Measurements from ENCODE around the gene SLC37A2. TPM values are rescaled to one million over a fixed set of nuclear protein-coding genes. Genes with fewer than 3 reads are reported as not detected.

SLC37A2 gene
- total RNA-seq, 1 experiment from 2014 or later = 0.79 TPM

GRCh38 chr11:125112208-125112604, 49.1 kb downstream of the SLC37A2 start:
- no peaks in the 10 kb centered on the region for H3K27me3 ChIP-seq

DNA sequence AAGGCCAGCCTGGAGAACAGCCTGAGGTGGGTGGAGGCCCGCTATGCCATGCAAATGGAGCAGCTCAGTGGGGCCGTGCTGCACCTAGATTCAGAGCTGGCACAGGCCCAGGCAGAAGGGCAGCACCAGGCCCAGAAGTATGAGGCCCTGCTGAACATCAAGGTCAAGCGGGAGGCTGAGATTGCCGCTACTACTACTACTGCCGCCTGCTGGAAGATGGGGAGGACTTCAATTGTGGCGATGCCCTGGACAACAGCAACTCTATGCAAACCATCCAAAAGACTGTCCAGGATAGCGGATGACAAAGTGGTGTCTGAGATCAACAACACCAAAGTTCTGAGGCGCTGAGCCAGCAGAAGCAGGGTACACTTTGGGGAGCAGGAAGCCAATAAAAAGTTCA, 51.4 kb downstream of the SLC37A2 start:
- Histone ChIP-seq H3K9me3 (no peaks in the 10 kb centered on the region), H3K27me3 (no peaks in the 10 kb centered on the region), H3K36me3 (no peaks in the 10 kb centered on the region), H3K4me3 (no peak overlapping the region)
- DNase-seq = peak; percentile 10

More at GRCh38 chr11:125112208-125112604, 49.1 kb downstream of the SLC37A2 start:
- H3K36me3 ChIP-seq = no peaks in the 10 kb centered on the region
- DNase-seq = no peak
- H3K4me3 ChIP-seq = peak overlapping the region; percentile 97
- H3K9me3 ChIP-seq = no peaks in the 10 kb centered on the region

- Histone ChIP-seq H3K27me3 (no peaks in the 10 kb centered on the region), H3K4me3 (no peak overlapping the region), H3K9me3 (no peaks in the 10 kb centered on the region), H3K36me3 (no peaks in the 10 kb centered on the region)
- no peak for DNase-seq
Measured at GRCh38 chr11:125117429-125117828, 54.3 kb downstream of the SLC37A2 start.

DNA sequence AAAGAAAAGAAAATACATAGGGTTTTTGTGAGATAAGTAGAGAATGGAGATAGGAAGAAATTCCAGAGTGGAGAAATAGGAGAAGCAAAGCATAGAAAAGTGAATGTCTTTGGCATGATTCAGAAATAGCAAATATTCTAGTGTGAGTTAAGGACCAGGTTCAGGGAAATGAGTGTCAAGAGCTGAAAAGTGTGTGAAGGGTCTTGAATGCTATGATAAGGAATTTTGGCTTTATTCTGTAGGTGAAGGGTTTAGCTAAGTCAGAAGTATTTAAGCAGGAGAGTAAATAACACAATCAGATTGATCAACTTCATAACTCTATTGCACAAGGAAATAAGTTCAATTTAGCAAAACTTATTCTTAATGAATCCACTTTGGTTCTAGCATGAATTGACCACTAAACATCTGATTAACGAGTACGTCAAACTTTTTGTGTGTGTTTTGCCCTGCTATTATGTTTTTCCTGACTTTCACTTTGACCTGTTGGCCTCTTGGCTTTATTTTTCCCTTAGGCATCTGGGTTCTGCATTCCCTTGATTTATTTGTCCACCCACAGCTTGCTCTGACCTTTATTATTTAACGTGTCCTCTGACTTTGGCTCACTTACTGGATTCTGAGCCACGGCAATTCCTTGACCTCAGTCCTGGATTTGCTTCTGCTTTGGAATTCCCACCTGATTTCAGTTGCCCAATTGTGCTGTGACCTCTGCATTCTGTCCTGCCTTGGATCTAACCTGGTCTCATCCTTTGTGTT, 60.3 kb downstream of the SLC37A2 start:
- Histone ChIP-seq H3K4me3 (no peak overlapping the region), H3K27me3 (no peaks in the 10 kb centered on the region), H3K9me3 (no peaks in the 10 kb centered on the region), H3K36me3 (no peaks in the 10 kb centered on the region)
- no peak for DNase-seq

- no peaks in the 10 kb centered on the region for H3K9me3 ChIP-seq
- no peaks in the 10 kb centered on the region for H3K27me3 ChIP-seq
- peak; percentile 46 for DNase-seq
- no peak overlapping the region for H3K4me3 ChIP-seq
- H3K36me3 ChIP-seq = no peaks in the 10 kb centered on the region
Measured at GRCh38 chr11:125123947-125124617, 61.0 kb downstream of the SLC37A2 start.

DNA sequence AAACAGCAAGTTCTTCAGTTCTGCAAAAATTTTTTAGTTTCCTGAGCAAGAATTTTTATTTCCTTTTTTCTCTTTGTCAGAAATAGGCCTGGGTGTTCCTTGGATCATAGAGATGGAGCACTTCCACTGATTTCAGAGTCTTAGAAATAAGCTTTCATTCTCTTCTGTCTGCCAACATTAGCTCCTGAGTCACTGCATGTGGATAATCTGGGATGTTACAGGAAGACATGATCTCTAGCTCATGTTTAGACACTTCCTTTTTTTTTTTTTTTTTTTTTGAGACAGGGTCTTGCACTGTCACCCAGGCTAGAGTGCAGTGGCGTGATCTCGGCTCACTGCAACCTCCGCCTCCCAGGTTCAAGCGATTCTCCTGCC, 61.5 kb downstream of the SLC37A2 start:
- no peak overlapping the region for H3K4me3 ChIP-seq
- H3K36me3 ChIP-seq = no peaks in the 10 kb centered on the region
- no peaks in the 10 kb centered on the region for H3K27me3 ChIP-seq
- H3K9me3 ChIP-seq = no peaks in the 10 kb centered on the region
- no peak for DNase-seq

GRCh38 chr11:125128450-125128849, 65.3 kb downstream of the SLC37A2 start:
- DNase-seq = peak; percentile 61
- no peaks in the 10 kb centered on the region for H3K36me3 ChIP-seq

GRCh38 chr11:125129316-125129993, 66.3 kb downstream of the SLC37A2 start:
- peak; percentile 12 for DNase-seq
- Histone ChIP-seq H3K9me3 (no peaks in the 10 kb centered on the region), H3K27me3 (no peaks in the 10 kb centered on the region), H3K36me3 (no peaks in the 10 kb centered on the region), H3K4me3 (no peak overlapping the region; the same call in none of the 2 replicates)

More at GRCh38 chr11:125128450-125128849, 65.3 kb downstream of the SLC37A2 start:
- H3K27me3 ChIP-seq = no peaks in the 10 kb centered on the region
- H3K9me3 ChIP-seq = no peaks in the 10 kb centered on the region
- H3K4me3 ChIP-seq = peak overlapping the region; percentile 5; the same call in 1 of the 2 replicates

- Histone ChIP-seq H3K27me3 (no peaks in the 10 kb centered on the region), H3K4me3 (no peak overlapping the region), H3K36me3 (no peaks in the 10 kb centered on the region), H3K9me3 (no peaks in the 10 kb centered on the region)
- no peak for DNase-seq
Measured at GRCh38 chr11:125132071-125132470, 69.0 kb downstream of the SLC37A2 start.

DNA sequence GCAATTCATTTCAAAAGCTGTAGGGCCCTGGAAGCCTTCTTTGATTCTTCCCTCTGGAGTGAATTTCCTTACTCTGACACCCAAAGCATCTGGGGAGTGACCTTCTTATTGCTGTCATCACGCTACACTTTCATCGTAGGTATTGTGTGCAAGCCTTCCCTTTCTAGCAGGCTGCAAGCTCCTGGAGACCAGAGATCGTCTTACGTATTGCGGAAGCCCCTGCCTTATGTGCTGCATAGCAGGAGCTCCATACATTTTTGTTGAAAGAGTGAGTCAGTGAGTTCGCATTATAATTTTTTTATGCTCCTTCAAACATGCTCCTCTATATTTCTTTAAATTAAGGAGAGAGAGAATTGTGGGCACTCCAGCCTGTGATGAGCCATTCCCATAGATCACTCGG, 69.5 kb downstream of the SLC37A2 start:
- H3K9me3 ChIP-seq = no peaks in the 10 kb centered on the region
- H3K27me3 ChIP-seq = no peaks in the 10 kb centered on the region
- no peak for DNase-seq
- no peak overlapping the region for H3K4me3 ChIP-seq
- no peaks in the 10 kb centered on the region for H3K36me3 ChIP-seq

DNA sequence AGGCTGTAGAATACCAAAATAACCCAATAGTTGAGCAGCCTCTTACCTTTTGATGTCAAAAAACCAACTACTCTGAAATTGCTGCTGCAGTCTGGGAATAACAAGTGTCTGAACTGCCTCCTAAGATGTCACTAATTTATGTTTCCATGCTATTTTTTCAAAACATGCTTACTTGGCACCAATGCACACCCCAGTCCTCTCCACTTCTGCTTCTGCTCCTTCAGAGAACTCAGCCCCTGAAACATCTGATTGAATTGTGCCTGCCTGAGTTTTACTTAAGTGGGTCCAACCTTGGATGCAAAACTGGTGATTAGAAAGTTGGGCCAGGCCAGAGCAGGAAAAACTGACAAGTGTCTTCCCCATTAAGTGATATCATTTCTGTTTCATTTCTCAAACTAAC, 72.9 kb downstream of the SLC37A2 start:
- H3K36me3 ChIP-seq = no peaks in the 10 kb centered on the region
- H3K27me3 ChIP-seq = no peaks in the 10 kb centered on the region
- DNase-seq = no peak
- H3K9me3 ChIP-seq = no peaks in the 10 kb centered on the region
- H3K4me3 ChIP-seq = no peak overlapping the region

GRCh38 chr11:125138966-125139365, 75.9 kb downstream of the SLC37A2 start:
- H3K9me3 ChIP-seq = no peaks in the 10 kb centered on the region
- H3K36me3 ChIP-seq = no peaks in the 10 kb centered on the region
- no peak overlapping the region for H3K4me3 ChIP-seq
- no peak for DNase-seq
- H3K27me3 ChIP-seq = no peaks in the 10 kb centered on the region

- DNase-seq = no peak
- Histone ChIP-seq H3K4me3 (no peak overlapping the region), H3K36me3 (no peaks in the 10 kb centered on the region), H3K27me3 (no peaks in the 10 kb centered on the region), H3K9me3 (no peaks in the 10 kb centered on the region)
Measured at GRCh38 chr11:125139778-125140177, 76.7 kb downstream of the SLC37A2 start.

Other genes with a start within 250 kb of the SLC37A2 start
- gene ROBO3, start 197.9 kb upstream of the SLC37A2 start, total RNA-seq (2014; rRNA removed; shearing (Covaris generic); ENCODE audit: low replicate concordance) = 19.3 and 21.5 TPM in 2 replicates
- 7.4 and 13.7 TPM in 2 replicates for gene ROBO4, start 165.4 kb upstream of the SLC37A2 start, total RNA-seq (2014; rRNA removed; shearing (Covaris generic); ENCODE audit: low replicate concordance)
- gene HEPN1, start 144.1 kb upstream of the SLC37A2 start, total RNA-seq (2014; rRNA removed; shearing (Covaris generic); ENCODE audit: low replicate concordance) = not detected in 2 replicates
- not detected in 2 replicates for gene HEPACAM, start 127.3 kb upstream of the SLC37A2 start, total RNA-seq (2014; rRNA removed; shearing (Covaris generic); ENCODE audit: low replicate concordance)
- 1.5 and 3.9 TPM in 2 replicates for gene CCDC15, start 109.1 kb upstream of the SLC37A2 start, total RNA-seq (2014; rRNA removed; shearing (Covaris generic); ENCODE audit: low replicate concordance)
- 27.7 and 31.6 TPM in 2 replicates for gene TMEM218, start 48.3 kb downstream of the SLC37A2 start, total RNA-seq (2014; rRNA removed; shearing (Covaris generic); ENCODE audit: low replicate concordance)
- gene PKNOX2, start 101.4 kb downstream of the SLC37A2 start, total RNA-seq (2014; rRNA removed; shearing (Covaris generic); ENCODE audit: low replicate concordance) = 0.94 and 15.3 TPM in 2 replicates

Measured in MG63 (cell line).